Heart left ventricle (tissue), 16 donors: ENCODE measurements around the gene CTU1. TPM values are rescaled to one million over a fixed set of nuclear protein-coding genes. Genes with fewer than 3 reads are reported as not detected.

Experiments used
- ATAC-seq, 4 donors: fragments of 200-7000 bp; cut with Tn5 transposase; one replicate each; pipeline ENCODE4 v1.9.1; 2020 to 2022; ENCODE audit warnings: moderate library complexity in 4 of 4, mild to moderate bottlenecking in 3 of 4, moderate number of reproducible peaks in 1 of 4
- DNase-seq, 5 donors: peaks; one replicate each; pipeline ENCODE4 v3.0.0-alpha.2; 2020
- H3K27ac ChIP-seq, 12 donors: fragments of 200-600 bp; sonication (generic) in 4 of 12; one replicate each; pipeline versions ENCODE4 v1.5.0 to v1.8.0; 2016 to 2022; ENCODE audit warnings: mild to moderate bottlenecking in 2 of 12
- H3K27me3 ChIP-seq, 9 donors: fragments of 200-600 bp; sonication (generic) in 2 of 9; one replicate each; pipeline versions ENCODE4 v1.5.1 to v1.8.0; 2016 to 2022; ENCODE audit warnings: mild to moderate bottlenecking in 3 of 9
- H3K36me3 ChIP-seq, 9 donors: fragments of 200-600 bp; sonication (generic) in 2 of 9; one replicate each; pipeline versions ENCODE4 v1.5.0 to v1.8.0; 2018 to 2022; ENCODE audit warnings: mild to moderate bottlenecking in 2 of 9
- H3K4me1 ChIP-seq, 12 donors: fragments of 200-600 bp; sonication (generic) in 4 of 12; one replicate each; pipeline versions ENCODE4 v1.5.0 to v1.8.0; 2016 to 2022; ENCODE audit warnings: mild to moderate bottlenecking in 3 of 12
- H3K4me3 ChIP-seq, 12 donors: fragments of 200-600 bp; sonication (generic) in 4 of 12; one replicate each; pipeline versions ENCODE4 v1.5.0 to v1.8.0; 2017 to 2022; ENCODE audit warnings: mild to moderate bottlenecking in 9 of 12, moderate library complexity in 4 of 12
- H3K9me3 ChIP-seq, 12 donors: fragments of 200-600 bp; sonication (generic) in 4 of 12; one replicate each; pipeline versions ENCODE4 v1.5.0 to v1.8.0; 2016 to 2022; ENCODE audit warnings: mild to moderate bottlenecking in 1 of 12
- CTCF ChIP-seq, 12 donors: fragments of 200-600 bp; sonication (generic) in 4 of 12; IDR thresholded peaks; one replicate each; pipeline versions ENCODE4 v1.5.0 to v1.8.0; 2018 to 2022; ENCODE audit warnings: antibody characterized with exemption in 12 of 12, mild to moderate bottlenecking in 5 of 12
- POLR2A ChIP-seq, 2 donors: fragments of 450-650 bp; IDR thresholded peaks; one replicate each; pipeline ENCODE4 v1.6.1; 2017; ENCODE audit warnings: antibody characterized with exemption in 2 of 2, mild to moderate bottlenecking in 2 of 2, moderate library complexity in 2 of 2
- WGBS, 4 donors: extraction: QIAGEN DNeasy Blood & Tissue Kit in 2 of 4; methylation state at CpG; one replicate each; pipeline versions ENCODE4 v1.1.5 to v1.1.7; 2013 to 2018; 5-methylcytosine and 5-hydroxymethylcytosine counted together
- intact Hi-C, 10 donors: fragments of 100-400 bp; cut with DNase I; formaldehyde crosslinking; loops; one replicate each; pipeline versions ENCODE4 v1.11.1 to v1.14.2; 2022
- polyA plus RNA-seq, 2 donors: library from polyadenylated mRNA; stranded (reverse); fragments of 200-250 nt; gene quantifications; one replicate each; pipeline ENCODE4 v1.2.3, GENCODE V29; 2013
- total RNA-seq, 9 donors: library from RNA; depleted of rRNA in 2 of 9; stranded (reverse); fragments of >200 nt in 2 of 9; fragmentation: NEBNext Ultra II Directional in 3 of 9; extraction: Animal tissue kit (Norgen Biotek cat#: 25700) in 3 of 9; gene quantifications; one replicate each; pipeline versions ENCODE4 v1.1.0 to v1.2.4, GENCODE V29; 2016 to 2023
- donor health status: ischemic (EF 13 %, LVEDD 7.1; RV severe dilation, severe dysfunction).
- donor health status: healthy with polysubstance abuse.
- donor health status: DM: no; HTN: yes; CAD: no.
- donor health status: DM: no; HTN: no; CAD: no.
- donor health status: ischemic (EF 25% LVEDD 6.9; RV normal size, moderate dysfunction).
- donor health status: ischemic (EF 25% LVEDD 5.7; RV mildly dilated, moderate dysfunction).
- donor health status: healthy.
- donor health status: DM: yes; HTN: yes; CAD: no.
- donor health status: ischemic (EF 35%, LVEDD 5.7; RV mildly dilated, moderate dysfunction).
- donor health status: nonischemic (EF 11% LVEDD 7.7; RV severe dilation, severe dysfunction).
- donor health status: DM: yes; HTN: yes; CAD: no.
- donor health status: PGD.
- donor health status: ischemic (EF 29% LVEDD 5.4; RV normal size, mild dysfunction).
- donor health status: nonischemic (EF 23%, LVEDD 6.1; RV moderate dilation, normal function).

Gene CTU1
- total and polyA plus RNA-seq, 11 donors = 1.4 to 11.2 (median 3.9) TPM

DNA sequence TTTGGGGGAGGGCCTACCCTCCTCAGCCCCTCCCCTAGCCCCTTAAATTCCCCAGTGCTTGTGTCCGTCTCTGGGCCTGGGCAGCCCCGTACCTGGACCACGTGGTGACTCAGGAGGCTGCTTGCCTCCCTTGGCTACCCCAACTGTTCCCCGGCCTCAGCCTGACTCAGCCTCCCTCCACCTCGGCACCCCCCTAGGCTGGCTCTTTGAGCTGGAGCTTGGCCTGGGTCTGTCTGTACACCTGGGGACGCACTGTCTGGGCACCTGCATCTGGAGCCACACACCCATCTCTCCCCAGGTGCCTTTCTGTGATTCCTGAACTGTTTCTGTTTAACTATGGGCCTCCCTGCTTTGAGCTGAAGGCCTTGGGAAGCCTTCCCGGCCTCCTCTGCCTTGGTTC lies 23.7 kb downstream of the CTU1 start:
- no peak for TF ChIP-seq POLR2A (IDR thresholded peaks at IDR 0.05)
- no peak for TF ChIP-seq CTCF (IDR thresholded peaks at IDR 0.05)
- DNase-seq = no peak
- WGBS, 4 donors = 75 to 83% (median 78%) methylated on average over 7 of the region's 7 CpGs

DNA sequence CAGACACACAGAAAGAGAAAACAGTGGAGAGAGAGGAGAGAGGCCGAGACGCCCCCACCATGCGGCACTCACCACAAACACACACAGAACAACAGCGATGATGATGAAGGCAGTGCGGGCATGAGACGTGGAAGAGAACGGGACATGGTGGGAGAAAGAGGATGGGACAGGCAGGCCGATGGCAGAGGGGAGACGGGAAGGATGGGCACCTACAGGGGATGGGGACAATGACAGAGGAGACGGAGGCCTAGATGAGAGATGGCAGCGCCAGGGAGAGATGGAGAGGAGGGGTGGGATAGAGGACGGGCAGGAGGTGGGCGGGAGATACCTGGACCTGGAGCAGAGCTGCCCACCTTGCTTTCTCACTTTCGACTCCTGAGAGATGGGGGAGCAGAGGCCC lies 24.4 kb downstream of the CTU1 start:
- TF ChIP-seq POLR2A (IDR thresholded peaks at IDR 0.05) (no peak), CTCF (IDR thresholded peaks at IDR 0.05) (no peak)

More for the DNA sequence above, 23.7 kb downstream of the CTU1 start:
- H3K27ac ChIP-seq = no peak overlapping the region
- H3K4me1 ChIP-seq = peaks cover 0 to 5% (median 1%) of the 10 kb centered on the region in 12 donors
- no peaks in the 10 kb centered on the region for H3K27me3 ChIP-seq
- no peak overlapping the region for H3K4me3 ChIP-seq
- ATAC-seq = no peak
- intact Hi-C loops = loop anchor here in 1 of 10 donors (5.0 kb wide), 1 partner anchor 52 kb away; no protein-coding TSS in a partner anchor
- no peaks in the 10 kb centered on the region for H3K9me3 ChIP-seq
- no peaks in the 10 kb centered on the region for H3K36me3 ChIP-seq

DNA sequence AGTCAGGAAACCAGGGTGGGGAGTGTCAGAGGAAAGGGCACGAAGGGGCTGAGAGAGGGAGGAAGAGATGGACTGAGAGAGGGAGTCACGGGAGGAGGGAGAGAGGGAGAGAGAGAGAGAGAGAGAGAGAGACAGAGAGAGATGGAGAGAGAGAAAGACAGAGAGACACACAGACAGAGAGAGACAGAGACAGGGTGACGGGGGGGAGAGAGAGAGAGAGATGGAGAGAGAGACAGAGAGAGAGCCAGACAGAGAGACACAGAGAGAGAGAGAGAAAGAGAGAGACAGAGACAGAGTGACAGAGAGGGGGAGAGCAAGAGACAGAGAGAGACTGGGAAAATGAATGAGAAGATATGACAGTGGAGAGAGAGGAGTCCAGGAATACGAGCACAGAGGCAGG lies 25.0 kb downstream of the CTU1 start:
- TF ChIP-seq POLR2A (IDR thresholded peaks at IDR 0.05) (no peak), CTCF (IDR thresholded peaks at IDR 0.05) (no peak)
- H3K4me1 ChIP-seq = peaks cover 0 to 8% (median 4%) of the 10 kb centered on the region in 12 donors
- DNase-seq (no peak), ATAC-seq (no peak)
- H3K27ac ChIP-seq = no peak overlapping the region
- no peaks in the 10 kb centered on the region for H3K36me3 ChIP-seq
- intact Hi-C loops = loop anchor here in 1 of 10 donors (5.0 kb wide), 1 partner anchor 51 kb away; no protein-coding TSS in a partner anchor
- H3K27me3 ChIP-seq = no peaks in the 10 kb centered on the region
- H3K9me3 ChIP-seq = no peaks in the 10 kb centered on the region
- no peak overlapping the region for H3K4me3 ChIP-seq
- WGBS, 4 donors = 41% methylated on average over 4 of the region's 4 CpGs

More for the DNA sequence above, 24.4 kb downstream of the CTU1 start:
- DNase-seq (no peak), ATAC-seq (no peak)
- intact Hi-C loops = loop anchor here in 1 of 10 donors (5.0 kb wide), 1 partner anchor 51 kb away; no protein-coding TSS in a partner anchor
- no peak overlapping the region for H3K27ac ChIP-seq
- WGBS, 4 donors = 74 to 80% (median 78%) methylated on average over 14 of the region's 14 CpGs
- H3K27me3 ChIP-seq = no peaks in the 10 kb centered on the region
- no peaks in the 10 kb centered on the region for H3K36me3 ChIP-seq
- peaks cover 0 to 8% (median 4%) of the 10 kb centered on the region in 12 donors for H3K4me1 ChIP-seq
- no peaks in the 10 kb centered on the region for H3K9me3 ChIP-seq
- H3K4me3 ChIP-seq = no peak overlapping the region

- ATAC-seq (no peak), DNase-seq (no peak)
- Histone ChIP-seq H3K27ac (no peak within 1 kb of the TSS), H3K9me3 (no peaks in the 10 kb centered on the region), H3K4me3 (no peak within 1 kb of the TSS), H3K27me3 (no peaks in the 10 kb centered on the region), H3K36me3 (no peaks in the 10 kb centered on the region), H3K4me1 (peaks cover 0 to 8% (median 4%) of the 10 kb centered on the region in 12 donors)
- intact Hi-C loops = loop anchor here in 1 of 10 donors (5.0 kb wide), 1 partner anchor 50 kb away; no protein-coding TSS in a partner anchor
- TF ChIP-seq CTCF (IDR thresholded peaks at IDR 0.05) = no peak
- TF ChIP-seq POLR2A (IDR thresholded peaks at IDR 0.05) = no peak
- 29 to 50% (median 35%) methylated on average over 7 of the region's 7 CpGs for WGBS, 4 donors
These were observed 25.6 kb downstream of the CTU1 start, which contains the start of gene KLK14 for GRCh38 chr19:51082611-51083010. KLK14 (minus strand) TSS chr19:51082887; CDS start chr19:51082614, 273 bp downstream.
